ENCODE results near the gene KCNE1. TPM values are rescaled to one million over a fixed set of nuclear protein-coding genes. Genes with fewer than 3 reads are reported as not detected.
A peak's percentile ranks its signal among the peaks of the same experiment; 100 is the strongest.

KCNE1 gene
- total and polyA plus RNA-seq, 8 donors, result 0.13 to 10.6 (median 1.7) TPM; not detected in 1

GRCh38 chr21:34521561-34521960, 9.6 kb upstream of the KCNE1 start:
- intact Hi-C loops (cut with DNase I; ENCODE audit: low total_unique reads), result no loop called here
- peaks cover 34 to 81% (median 51%) of the 10 kb centered on the region in 4 donors for H3K4me1 ChIP-seq
- no peaks in the 10 kb centered on the region for H3K9me3 ChIP-seq
- WGBS, 5 donors, result 90 to 98% (median 95%) methylated on average over 7 of the region's 7 CpGs
- DNase-seq, result no peak
- TF ChIP-seq POLR2A (IDR thresholded peaks at IDR 0.05) (no peak), POLR2AphosphoS5 (IDR thresholded peaks at IDR 0.05) (no peak), EP300 (IDR thresholded peaks at IDR 0.05) (no peak), CTCF (IDR thresholded peaks at IDR 0.05) (no peak)
- H3K36me3 ChIP-seq, result peaks cover 14 to 62% (median 54%) of the 10 kb centered on the region in 4 donors
- no peaks in the 10 kb centered on the region for H3K27me3 ChIP-seq
- H3K4me3 ChIP-seq, result no peak overlapping the region
- peak overlapping the region; percentile 78 to 90 (median 89) for H3K27ac ChIP-seq

GRCh38 chr21:34520764-34521508, 8.9 kb upstream of the KCNE1 start:
- H3K27ac ChIP-seq, result peak overlapping the region in 4 of 5 donors; percentile 48 to 90 (median 89)
- peaks cover 14 to 68% (median 57%) of the 10 kb centered on the region in 4 donors for H3K36me3 ChIP-seq
- TF ChIP-seq EP300 (IDR thresholded peaks at IDR 0.05) (no peak), POLR2AphosphoS5 (IDR thresholded peaks at IDR 0.05) (no peak), POLR2A (IDR thresholded peaks at IDR 0.05) (no peak), CTCF (IDR thresholded peaks at IDR 0.05) (no peak)
- no peaks in the 10 kb centered on the region for H3K27me3 ChIP-seq
- WGBS, 5 donors, result 91 to 95% (median 93%) methylated on average over 20 of the region's 20 CpGs
- DNase-seq, result no peak
- H3K4me3 ChIP-seq, result no peak overlapping the region
- intact Hi-C loops (cut with DNase I; ENCODE audit: low total_unique reads), result no loop called here
- peaks cover 34 to 79% (median 48%) of the 10 kb centered on the region in 4 donors for H3K4me1 ChIP-seq
- H3K9me3 ChIP-seq, result no peaks in the 10 kb centered on the region

- H3K27me3 ChIP-seq, result no peaks in the 10 kb centered on the region
- 82 to 88% (median 84%) methylated on average over 6 of the region's 6 CpGs for WGBS, 5 donors
- intact Hi-C loops (cut with DNase I; ENCODE audit: low total_unique reads), result no loop called here
- no peaks in the 10 kb centered on the region for H3K9me3 ChIP-seq
- no peak for DNase-seq
- H3K36me3 ChIP-seq, result peaks cover 14 to 73% (median 61%) of the 10 kb centered on the region in 4 donors
- peak overlapping the region in 4 of 5 donors; percentile 48 to 90 (median 89) for H3K27ac ChIP-seq
- peaks cover 34 to 73% (median 43%) of the 10 kb centered on the region in 4 donors for H3K4me1 ChIP-seq
- no peak overlapping the region for H3K4me3 ChIP-seq
- TF ChIP-seq POLR2A (IDR thresholded peaks at IDR 0.05), result no peak
- no peak for TF ChIP-seq CTCF (IDR thresholded peaks at IDR 0.05)
- no peak for TF ChIP-seq EP300 (IDR thresholded peaks at IDR 0.05)
- no peak for TF ChIP-seq POLR2AphosphoS5 (IDR thresholded peaks at IDR 0.05)
Observed at GRCh38 chr21:34520281-34520680, 8.3 kb upstream of the KCNE1 start.

DNA sequence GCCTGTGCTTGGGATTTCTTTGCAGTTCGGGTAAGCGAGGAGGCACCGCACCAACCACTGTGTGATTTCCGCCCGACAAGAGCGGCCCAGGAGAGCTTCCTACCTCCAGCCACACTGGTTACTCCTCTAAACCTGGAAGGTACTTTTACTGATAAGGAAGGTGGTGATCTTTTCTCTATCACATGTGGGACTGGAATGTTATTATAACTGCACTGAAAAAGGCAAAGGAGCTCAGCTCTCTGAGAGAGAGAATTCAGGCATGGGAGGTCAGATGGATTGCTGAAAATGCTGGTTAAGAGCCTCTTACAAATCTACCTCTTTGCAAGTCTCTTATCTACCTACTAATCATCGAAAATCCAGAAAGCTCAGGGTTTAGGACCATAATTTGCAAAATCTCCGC, 7.7 kb upstream of the KCNE1 start:
- 81 to 97% (median 85%) methylated on average over 8 of the region's 8 CpGs for WGBS, 5 donors
- Histone ChIP-seq H3K36me3 (peaks cover 14 to 73% (median 61%) of the 10 kb centered on the region in 4 donors), H3K27ac (peak overlapping the region in 4 of 5 donors; percentile 13 to 90 (median 68)), H3K4me1 (peaks cover 29 to 67% (median 37%) of the 10 kb centered on the region in 4 donors), H3K4me3 (no peak overlapping the region), H3K27me3 (no peaks in the 10 kb centered on the region), H3K9me3 (no peaks in the 10 kb centered on the region)
- no peak for TF ChIP-seq CTCF (IDR thresholded peaks at IDR 0.05)
- TF ChIP-seq POLR2AphosphoS5 (IDR thresholded peaks at IDR 0.05), result no peak
- no peak for TF ChIP-seq POLR2A (IDR thresholded peaks at IDR 0.05)
- intact Hi-C loops (cut with DNase I; ENCODE audit: low total_unique reads), result no loop called here
- no peak for DNase-seq
